Ureter (tissue), 1 donor: Measurements from ENCODE around the gene CCDC182. TPM values are rescaled to one million over a fixed set of nuclear protein-coding genes. Genes with fewer than 3 reads are reported as not detected.
A peak's percentile ranks its signal among the peaks of the same experiment; 100 is the strongest.

Experiments used
- DNase-seq: peaks from one replicate; pipeline ENCODE4 v3.0.0-alpha.2; 2020; ENCODE audit warnings: low spot score
- total RNA-seq: library from RNA; stranded (reverse); gene quantifications from one replicate; pipeline ENCODE4 v1.2.4, GENCODE V29; 2023
- donor health status: DM: yes; HTN: yes; CAD: no.

CCDC182 gene
- total RNA-seq = not detected

DNA sequence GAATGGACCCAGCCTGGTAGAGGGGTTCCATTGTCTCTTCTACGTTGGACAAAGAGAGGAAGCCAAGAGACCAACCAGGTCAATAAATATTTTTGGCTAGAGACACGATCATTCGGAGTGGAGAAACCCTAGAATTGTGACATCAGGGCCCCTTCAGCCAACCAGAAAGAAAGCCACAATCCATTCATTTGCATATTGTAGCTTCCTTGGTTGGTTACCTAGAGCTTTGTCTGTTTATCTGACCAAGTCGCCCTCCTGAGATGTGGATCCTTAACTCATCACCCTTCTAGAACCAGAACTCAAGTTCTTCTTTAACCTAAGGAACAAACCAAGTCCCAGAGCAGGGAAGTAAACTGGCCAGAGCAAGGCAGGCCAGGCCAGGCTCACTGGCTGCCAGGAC is at the start of gene CCDC182:
Gene CCDC182 (minus strand): TSS at position 58 of the 400 bp plus-strand sequence. CDS start 27 bp downstream, at position 31.
- no peak for DNase-seq

DNA sequence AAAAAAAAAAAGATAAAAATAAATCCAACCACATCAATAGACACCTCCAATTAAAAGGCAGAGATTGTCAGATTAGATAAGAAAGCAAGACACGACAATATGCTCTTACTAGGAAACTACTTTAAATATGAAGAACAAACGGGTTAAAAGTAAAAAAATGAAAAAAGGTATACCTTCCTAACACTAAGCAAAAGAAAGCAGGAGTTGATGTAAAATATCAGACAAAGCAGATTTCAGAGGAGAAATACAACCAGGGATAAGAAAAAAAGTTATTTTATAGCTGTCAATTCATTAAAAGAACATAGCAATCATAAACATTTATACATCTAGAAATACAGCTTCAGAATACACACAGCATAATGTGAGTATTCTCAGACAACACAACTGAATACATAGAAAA is 49.7 kb upstream of the CCDC182 start:
- no peak for DNase-seq

DNA sequence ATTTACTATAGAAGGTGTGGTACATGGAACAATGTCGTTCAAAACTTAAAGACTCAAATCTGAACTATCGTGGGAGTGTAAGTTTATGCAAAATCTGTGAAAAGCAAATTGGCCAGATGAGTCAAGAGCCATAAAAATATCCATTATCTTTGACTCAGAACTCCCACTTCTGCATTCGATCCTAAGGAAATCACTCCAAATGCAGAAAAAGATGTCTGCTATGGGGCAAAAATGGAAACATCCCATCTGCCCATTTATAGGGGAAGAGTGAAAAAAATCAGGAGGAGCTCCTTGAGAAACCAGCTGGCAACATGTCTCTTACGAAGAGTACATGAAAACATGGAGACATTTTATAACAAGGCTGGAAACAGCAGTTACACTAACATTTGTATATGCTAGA is 43.6 kb upstream of the CCDC182 start:
- no peak for DNase-seq

DNA sequence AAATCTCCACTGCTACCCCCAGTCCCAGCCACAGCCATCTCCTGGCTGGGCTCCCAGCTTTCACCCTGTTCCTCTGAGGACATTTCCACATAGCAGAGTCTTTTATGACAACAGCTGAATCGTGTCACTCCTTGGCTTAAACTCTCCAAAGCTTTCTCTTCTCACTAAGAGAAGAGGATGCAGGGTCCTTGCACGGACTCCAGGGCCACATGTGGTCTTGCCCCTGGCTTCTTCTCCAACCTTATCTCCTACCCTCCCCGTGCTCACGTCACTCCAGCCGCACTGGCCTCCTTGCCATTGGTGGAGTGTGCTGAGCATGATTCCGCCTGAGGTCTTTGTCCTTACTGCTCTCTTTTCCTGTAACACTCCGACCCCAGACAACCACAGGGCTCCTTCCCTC is 39.9 kb upstream of the CCDC182 start:
- peak; percentile 62 for DNase-seq

DNA sequence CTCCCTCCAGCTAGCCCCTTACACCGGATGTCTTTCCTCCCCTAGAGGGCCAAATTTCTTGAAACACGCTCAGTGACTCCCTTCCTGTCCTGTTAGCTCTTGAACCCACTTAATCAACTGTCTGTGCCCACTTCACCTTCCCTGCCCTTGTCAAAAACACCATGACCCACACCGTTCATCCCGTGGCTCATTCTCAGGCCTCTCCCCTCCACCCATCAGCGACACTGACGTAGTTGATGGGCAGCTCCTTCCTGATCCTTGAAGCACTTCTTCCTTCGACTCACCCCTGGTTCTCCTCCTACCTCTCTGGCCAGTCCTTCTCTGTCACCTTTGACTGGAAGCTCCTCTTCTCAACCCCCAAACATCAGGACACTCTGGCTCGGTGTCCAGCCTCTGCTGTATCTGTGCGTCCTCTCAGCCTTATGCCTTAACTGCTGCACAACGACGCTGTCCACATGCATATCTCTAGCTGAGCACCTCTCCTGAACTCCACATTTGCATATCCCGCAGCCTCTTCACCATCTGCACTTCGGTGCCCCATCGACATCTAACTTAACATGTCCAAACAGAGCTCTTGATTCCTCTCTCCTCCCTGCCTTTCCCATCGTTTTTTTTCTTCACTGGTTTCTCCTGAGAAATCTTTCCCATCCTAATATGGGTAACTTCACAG is 39.3 kb upstream of the CCDC182 start:
- no peak for DNase-seq

DNA sequence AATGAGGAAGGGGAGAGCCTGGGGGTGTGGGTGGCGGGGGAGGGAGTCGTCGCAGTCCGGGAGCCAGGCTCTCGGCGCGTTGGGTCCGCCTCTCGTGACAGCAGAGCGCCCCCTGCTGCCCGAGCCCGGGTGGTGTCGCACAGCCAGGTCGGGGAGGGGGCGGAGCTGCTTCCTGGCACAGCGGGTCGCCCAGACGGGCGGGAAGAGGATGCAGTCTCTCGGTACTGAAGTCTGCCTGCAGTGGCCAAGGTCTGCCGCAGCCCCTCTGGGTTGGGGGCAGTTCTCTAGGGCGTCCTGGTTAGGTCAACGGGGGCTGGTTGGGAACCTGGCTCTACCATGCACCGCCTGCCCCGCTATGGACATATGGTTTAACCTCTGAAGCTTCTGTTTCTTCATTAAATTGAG is 38.2 kb upstream of the CCDC182 start:
- peak; percentile 67 for DNase-seq

- DNase-seq = no peak
These were observed 37.7 kb upstream of the CCDC182 start for GRCh38 chr17:57782647-57783337.

DNA sequence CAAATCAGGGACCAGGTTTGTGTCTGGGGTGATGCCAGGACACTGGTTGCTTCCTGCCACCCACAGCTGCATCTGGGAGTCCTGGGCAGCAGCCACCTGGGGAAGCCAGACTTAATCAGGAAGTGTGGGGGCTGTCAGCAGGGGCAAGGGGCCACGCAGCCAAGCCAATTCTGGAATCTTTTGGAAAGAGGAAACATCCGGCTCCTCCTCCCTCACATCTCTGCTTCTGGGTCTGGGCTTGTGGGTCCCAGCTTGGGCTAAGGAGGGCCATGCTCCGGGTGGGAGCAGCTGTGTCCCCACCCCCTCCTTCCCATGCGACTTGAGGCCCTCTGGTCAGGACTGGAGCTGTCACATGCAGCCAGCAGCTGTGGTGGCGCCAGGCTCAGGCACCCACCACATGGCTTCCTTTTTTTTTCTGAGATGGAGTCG is 37.0 kb upstream of the CCDC182 start:
- no peak for DNase-seq

GRCh38 chr17:57781386-57782061 is 36.4 kb upstream of the CCDC182 start:
- DNase-seq = no peak

DNA sequence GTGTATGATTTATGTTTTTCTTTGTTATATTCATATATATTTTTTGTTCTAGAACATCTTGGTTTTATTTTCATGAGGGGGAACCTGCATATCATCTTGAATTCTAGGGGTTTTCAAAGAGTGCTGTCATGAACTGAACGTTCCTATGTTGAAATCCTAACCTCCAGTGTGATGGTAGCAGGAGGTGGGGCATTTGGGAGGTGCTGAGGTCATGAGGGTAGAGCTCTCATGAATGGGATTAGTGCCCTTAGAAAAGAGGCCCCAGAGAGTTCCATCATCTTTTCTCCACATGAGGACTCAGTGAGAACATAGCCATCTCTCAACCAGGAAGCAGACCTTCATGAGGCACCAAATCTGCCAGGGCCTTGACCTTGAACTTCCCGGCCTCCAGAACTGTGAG is 34.6 kb upstream of the CCDC182 start:
- no peak for DNase-seq

- no peak for DNase-seq
These were observed 33.2 kb upstream of the CCDC182 start for GRCh38 chr17:57778306-57778705.

GRCh38 chr17:57776366-57776765 is 31.3 kb upstream of the CCDC182 start:
- DNase-seq = no peak

GRCh38 chr17:57774872-57775271 is 29.8 kb upstream of the CCDC182 start:
- DNase-seq = no peak

DNA sequence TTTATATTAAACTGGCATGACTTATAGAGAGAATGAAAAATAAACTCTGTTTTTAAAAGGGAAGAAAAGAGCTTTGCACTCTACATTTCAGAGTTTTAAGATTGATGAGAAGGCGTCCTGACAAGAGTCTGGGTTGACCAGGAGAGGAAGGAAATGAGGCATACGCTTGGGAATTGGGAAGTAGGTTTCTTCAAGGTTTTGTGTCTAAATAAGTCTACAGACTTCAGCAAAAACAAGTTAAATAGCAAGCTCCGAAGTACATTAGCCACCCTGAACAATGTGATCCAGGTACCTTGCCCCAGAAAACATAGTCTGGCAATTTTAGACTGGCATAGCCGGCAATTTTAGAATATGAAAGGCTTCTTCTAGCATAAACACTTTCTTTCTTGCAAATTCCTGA is 28.5 kb upstream of the CCDC182 start:
- DNase-seq = no peak

GRCh38 chr17:57772774-57773173 is 27.7 kb upstream of the CCDC182 start:
- DNase-seq = no peak

DNA sequence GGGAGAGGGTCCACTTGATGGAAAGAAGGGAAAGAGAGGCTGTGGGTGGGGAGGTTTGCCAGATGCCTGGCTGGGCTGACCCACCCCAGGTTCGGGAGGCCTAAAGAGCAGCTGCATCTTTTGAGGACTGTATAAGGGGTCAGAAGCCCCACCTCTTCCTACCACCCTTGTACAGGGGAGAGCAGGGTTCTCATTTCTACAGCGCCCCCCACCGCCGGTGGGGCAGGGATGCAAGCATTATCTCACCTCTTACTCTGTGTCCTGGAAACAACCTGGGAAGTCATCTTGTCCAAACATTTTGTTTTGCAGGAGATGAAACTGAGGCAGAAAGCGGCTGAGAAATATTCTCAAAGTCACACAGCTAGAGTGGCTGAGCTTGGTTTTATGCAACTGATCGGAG is 22.5 kb upstream of the CCDC182 start:
- no peak for DNase-seq

- no peak for DNase-seq
These were observed 21.3 kb upstream of the CCDC182 start for GRCh38 chr17:57766318-57766943.

DNA sequence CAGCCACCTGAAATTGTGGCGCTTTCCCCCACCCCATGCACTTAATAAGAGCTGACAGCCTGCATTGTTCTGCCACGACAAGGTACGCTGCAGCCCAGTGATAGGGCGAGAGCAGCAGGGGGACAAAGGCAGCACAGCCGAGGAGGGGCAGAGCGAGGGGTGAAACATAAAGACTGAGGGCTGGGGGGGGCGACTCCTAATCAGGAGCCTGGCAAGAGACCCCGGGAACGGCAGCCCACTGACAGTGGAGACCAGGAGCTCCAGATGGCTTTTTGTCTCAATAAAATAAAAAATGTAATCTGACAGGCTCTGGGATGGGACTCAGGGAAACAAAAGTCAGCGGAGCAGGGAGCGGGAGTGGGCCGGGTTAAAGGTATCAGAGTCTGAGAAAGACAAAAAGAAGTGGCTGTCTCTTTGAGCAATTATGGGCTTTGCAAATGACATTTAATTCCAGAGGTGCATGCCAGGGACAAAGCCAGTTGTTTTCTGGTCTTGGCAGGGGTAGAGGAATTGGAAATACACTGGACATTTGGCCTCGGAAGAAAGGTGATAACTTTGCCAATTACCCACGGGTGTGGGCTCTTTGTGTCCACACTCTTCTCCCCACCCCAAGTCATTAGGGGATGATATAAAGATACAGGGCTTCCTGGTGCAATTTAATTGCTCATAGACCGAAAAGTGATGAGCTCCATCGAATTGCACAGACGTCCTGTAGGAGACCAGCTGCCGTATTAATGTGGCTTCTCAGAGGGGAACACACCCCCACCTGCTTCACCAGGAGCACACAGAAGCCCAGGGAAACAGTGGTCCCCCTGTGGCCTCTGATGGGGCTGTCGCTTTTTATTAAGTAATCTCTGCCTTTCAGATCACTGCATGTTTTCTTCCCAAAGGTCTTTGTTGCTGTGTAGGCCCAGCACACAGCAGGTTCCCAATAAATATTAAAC is 17.6 kb upstream of the CCDC182 start:
- DNase-seq = no peak

GRCh38 chr17:57761887-57762286 is 16.8 kb upstream of the CCDC182 start:
- no peak for DNase-seq

DNA sequence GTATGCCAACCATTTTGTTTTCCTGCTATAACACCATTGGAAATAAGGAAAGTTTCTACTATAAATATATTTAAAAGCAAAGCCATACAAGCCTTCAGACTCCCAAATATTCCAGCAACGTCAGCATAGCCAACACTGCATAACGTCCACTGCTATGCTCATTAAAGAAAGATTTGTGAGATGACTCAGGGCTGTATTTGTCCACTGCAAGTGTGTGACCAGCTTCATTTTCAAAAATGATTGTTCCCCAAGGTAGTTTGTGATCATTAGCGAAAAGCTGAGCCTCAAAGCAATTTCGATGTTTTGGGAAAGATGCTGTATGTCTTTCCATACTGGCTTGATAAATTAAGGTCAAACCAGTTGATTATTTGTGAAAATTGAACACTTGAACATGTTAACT is 14.9 kb upstream of the CCDC182 start:
- no peak for DNase-seq

DNA sequence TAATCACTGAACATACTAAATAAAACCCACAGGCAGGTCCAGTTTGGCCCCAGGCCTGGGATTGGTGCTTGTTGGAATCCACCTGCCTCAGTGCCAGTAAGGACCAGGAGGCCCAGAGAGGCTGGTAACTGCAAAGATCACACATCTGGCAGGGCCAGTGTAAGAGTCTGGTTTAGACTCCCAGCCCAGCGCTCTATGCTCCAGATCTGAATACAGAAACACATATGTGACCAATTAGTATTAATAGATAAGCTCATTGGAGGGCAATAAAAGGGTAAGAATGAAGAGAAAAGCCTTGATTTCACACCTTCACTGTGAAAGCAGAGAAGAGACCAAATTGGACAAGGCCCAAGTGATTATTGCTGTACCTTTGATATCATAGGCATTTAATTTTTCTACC is 13.6 kb upstream of the CCDC182 start:
- no peak for DNase-seq
